HG02973 (cell line): ENCODE data around the gene NR2F1-AS1.
"Not testable (repeated sequence)": the region's sequence is repeated elsewhere in the genome, so short reads cannot be mapped to it uniquely, and the experiment has no call there.

Experiments
- ATAC-seq: cut with Tn5 transposase; IDR thresholded peaks from one replicate; pipeline ENCODE4 v1.9.1; 2021; ENCODE audit warnings: moderate library complexity; ENCODE audit not compliant: unreplicated experiment

Gene NR2F1-AS1

DNA sequence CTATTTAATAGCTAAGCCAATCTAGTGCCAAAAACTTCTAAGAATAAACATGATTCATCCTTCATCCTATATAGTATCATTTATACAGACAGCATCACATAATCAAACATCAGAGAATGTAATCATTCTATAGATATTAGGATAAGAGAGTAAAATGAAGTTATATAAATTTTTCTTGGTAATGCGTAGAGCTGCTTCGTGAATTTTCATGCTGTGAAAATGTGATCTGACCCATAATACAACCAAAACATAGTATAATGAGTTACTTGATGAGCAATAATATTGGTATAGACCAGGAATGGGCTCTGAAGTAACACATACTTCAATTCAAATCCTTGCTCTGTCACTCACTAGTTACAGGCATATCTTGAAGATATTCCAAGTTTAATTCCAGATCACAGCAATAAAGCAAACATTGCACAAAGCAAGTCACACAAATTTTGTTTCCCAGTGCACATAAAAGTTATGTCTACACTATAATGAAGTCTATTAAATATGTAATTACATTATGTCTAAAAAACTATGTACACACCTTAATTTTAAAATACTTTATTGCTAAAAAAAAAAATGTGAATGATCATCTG lies 23.9 kb downstream of the NR2F1-AS1 start:
- ATAC-seq = no peak

DNA sequence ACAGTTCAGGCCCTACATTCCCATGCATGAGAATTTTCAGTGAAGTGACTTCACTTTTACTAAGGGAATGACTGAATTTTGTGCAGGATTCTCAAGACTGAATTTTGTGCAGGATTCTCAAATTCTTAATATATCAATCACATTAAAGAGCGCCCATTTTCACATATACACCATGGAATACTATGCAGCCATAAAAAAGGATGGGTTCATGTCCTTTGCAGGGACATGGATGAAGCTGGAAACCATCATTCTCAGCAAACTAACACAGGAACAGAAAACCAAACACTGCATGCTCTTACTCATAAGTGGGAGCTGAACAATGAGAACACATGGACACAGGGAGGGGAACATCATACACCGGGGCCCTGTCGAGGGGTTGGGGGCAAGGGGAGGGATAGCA lies 31.4 kb downstream of the NR2F1-AS1 start:
- not testable (repeated sequence) for ATAC-seq

DNA sequence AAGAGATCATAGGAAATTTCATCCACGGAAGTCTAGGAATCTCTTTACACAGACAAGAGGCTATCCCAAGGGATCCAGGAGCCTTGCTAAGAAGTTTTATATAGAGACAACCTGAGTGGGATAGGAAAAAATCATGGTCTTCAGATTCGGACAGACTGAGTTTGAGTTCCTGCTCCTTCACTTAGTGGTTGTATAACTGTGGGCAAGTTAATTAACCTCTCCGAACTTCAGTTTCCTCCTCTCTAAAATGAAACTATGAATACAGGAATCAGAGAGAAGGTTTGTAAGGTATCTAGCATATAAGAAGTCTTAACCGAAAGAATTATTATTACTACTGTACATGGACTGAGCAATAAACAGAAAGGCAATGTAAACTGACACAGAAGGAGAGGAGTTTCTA lies 35.1 kb downstream of the NR2F1-AS1 start:
- ATAC-seq = no peak

DNA sequence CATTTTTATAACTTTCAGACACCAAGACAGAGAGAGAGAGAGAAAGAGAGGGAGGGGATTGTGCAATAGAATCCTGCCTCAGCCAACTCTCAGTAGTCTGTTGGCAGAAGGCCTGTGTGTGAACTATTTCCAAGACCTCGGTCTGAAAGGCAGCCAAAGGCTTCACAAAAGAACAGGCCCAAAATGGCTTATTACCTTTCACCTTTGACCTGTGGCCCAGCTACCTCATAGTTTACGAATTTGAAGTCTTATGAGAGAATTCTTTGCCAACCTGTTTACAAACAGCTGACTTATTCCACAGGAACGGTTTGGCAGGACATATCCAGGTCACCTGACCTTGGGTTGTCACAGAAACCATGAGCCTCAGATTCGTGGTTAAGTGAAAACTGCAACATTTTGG lies 48.6 kb downstream of the NR2F1-AS1 start:
- ATAC-seq = no peak

DNA sequence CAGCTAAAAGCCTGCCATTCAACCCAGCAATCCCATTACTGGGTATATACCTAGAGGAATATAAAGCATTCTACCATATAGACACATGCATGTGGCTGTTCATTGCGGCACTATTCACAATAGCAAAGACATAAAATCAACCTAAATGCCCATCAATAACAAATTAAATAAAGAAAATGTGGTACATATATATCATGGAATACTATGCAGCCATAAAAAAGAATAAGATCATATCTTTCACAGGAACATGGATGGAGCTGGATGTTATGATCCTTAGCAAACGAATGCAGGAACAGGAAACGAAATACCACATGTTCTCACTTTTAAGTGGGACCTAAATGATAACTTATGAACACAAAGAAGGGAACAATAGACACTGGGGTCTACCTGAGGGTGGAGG lies 59.2 kb downstream of the NR2F1-AS1 start:
- ATAC-seq = not testable (repeated sequence)

DNA sequence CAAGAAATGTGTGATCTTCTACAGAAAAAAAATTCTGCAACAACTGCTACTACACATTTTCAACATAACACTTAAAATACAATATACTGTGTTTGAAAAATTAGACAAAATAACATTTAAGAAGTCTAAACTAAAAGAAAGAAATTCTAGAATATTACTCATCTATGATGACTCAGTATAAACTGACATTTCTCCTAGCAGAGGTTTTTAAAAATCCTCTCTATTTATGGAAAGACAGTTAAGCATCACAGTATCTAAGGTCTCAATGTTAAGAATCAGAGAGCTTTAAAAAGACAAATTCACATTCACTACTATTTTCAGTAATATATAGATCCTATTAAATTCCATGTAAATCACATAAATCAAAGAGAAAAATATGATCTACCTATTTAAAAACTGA lies 61.3 kb downstream of the NR2F1-AS1 start:
- no peak for ATAC-seq

DNA sequence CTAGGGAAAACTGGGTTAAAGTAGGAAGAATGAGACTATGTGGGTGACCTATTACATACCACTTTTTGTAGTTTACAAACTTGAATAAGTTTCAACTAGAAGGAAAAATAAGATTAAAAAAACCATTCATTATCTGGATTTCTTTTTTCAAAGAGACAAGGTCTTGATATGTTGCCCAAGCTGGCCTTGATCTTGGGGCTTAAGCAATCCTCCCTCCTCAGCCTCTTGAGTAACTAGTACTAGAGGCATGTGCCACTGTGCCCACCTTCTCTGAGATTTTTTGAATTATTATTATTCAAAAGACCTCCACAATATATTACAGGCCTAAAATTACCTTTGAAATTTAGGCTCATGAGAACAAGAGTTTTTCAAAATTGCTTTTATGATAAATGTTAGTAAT lies 63.2 kb downstream of the NR2F1-AS1 start:
- ATAC-seq = no peak

DNA sequence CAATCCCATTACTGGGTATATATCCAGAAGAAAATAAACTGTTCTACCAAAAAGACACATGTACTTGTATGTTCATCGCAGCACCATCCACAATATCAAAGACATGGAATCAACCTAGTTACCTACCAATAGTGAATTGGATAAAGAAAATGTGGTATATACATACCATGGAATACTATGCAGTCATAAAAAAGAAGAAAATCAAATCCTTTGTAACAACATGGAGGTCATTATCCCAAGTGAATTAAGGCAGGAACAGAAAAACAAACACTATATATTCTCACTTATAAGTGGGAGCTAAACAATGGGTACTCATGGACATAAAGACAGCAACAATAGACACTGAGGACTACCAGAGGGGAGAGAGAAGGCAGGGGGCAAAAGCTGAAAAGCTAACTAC lies 67.7 kb downstream of the NR2F1-AS1 start:
- no peak for ATAC-seq

DNA sequence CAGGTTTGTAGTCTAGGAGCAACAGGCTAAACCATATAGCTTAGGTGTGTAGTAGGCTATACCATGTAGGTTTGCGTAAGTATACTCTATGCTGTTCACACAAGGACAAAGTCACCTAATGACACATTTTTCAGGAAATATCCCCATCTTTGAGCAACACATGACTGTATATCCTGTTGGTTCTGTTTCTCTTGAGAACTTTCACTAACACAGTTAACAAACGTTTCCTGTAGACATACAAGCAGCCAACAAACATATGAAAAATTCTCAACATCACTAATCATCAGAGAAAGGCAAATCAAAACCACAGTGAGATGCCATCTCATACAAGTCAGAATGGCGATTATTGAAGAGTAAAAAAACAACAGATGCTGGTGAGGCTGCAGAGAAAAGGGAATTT lies 68.2 kb downstream of the NR2F1-AS1 start:
- ATAC-seq = no peak

DNA sequence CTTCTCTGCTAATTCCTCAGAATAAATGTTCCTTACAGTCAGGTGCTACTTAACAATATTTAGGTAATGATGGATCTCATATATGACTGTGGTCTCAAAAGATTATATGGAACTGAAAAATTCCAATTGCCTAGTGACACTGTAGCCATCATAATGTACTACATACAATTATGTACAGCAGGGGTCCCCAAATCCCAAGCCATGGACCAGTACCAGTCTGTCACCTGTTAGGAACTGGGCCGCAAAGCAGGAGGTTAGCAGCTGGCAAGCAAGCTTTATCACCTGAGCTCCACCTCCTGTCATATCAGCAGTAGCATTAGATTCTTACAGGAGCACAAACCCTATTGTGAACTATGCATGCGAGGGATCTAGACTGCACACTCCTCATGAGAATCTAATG lies 69.6 kb downstream of the NR2F1-AS1 start:
- ATAC-seq = no peak

DNA sequence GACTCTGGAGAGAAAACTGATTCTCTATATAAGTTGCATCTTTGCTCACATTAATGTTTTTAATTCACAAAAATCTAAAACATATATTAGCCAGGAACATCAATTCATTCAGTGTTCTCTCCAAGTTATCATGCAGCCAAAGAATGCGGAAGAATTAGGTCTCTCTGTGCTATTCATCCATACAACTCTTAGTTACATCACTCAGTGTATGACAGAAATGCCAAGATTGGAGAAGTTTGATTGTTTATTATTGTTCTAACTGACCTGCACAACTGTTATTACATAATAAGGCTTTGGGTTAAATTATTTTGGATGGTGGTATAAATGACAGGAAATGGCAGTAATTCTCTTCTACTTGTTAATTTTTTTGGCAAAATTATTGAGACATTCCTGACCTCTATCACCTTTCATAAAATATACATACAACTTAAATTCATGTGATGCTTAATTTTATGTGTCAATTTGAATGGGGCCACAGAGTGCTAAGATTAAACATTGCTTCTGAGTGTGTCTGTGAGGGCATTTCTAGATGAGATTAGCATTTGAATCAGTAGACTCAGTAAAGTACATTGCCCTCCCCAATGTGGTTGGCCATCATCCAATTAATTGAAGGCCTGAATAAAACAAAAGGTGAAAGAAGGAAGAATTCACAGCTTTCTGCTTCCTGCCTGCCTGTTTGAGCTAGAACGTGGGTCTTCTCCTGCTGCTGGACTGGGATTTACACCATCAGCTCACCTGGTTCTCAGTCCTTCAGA lies 70.2 kb downstream of the NR2F1-AS1 start:
- no peak for ATAC-seq

DNA sequence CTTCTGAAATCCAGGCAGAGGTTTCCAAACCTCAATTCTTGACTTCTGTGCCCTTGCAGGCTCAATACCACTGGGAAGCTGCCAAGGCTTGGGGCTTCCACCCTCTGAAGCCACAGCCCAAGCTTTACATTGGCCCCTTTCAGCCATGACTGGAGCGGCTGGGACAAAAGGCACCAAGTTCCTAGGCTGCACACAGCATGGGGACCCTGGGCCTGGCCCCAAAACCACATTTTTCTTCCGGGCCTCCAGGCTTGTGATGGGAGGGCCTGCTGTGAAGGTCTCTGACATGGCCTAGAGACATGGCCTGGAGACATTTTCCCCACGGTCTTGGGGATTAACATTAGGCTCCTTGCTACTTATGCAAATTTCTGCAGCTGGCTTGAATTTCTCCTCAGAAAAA lies 75.5 kb downstream of the NR2F1-AS1 start:
- ATAC-seq = not testable (repeated sequence)

DNA sequence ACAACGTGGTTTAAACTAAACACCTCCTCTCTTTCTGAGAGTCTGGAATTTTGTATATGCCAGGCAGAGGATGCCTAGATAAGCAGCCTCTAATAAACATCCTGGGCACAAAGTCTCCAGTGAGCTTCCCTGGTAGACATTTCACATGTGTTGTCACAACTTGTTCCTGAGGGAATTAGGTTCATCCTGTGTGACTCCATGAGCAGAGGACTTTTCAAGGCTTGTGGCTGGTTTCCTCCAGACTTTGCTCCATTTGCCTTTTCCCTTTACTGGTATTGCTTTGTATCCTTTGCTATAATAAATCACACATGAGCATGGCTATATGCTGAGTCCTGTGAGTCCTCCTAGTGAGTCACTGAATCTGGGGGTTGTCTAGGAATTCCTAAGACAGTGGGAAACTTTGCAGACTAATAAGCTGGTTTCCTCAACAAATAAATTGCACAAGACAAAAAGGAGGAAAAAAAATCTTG lies 77.4 kb downstream of the NR2F1-AS1 start:
- no peak for ATAC-seq

DNA sequence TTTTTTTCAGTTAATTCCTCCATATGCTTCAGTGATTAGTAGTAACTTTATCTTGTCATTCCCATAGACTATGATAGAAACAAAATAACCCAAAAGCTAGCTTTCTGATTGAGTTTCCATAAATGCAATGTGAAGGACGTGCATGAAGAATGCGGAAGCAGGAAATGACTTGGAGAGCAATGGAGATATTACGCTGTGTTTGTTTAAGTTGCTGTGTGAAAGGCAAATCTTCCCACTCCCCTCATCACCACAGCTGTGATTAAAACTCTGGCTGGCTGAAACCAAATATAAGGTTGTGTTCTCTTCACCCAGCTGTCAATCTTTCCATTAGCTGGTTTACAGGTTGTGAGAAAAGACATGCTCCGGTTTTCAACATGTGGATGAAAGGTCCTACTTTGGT lies 83.9 kb downstream of the NR2F1-AS1 start:
- ATAC-seq = no peak

DNA sequence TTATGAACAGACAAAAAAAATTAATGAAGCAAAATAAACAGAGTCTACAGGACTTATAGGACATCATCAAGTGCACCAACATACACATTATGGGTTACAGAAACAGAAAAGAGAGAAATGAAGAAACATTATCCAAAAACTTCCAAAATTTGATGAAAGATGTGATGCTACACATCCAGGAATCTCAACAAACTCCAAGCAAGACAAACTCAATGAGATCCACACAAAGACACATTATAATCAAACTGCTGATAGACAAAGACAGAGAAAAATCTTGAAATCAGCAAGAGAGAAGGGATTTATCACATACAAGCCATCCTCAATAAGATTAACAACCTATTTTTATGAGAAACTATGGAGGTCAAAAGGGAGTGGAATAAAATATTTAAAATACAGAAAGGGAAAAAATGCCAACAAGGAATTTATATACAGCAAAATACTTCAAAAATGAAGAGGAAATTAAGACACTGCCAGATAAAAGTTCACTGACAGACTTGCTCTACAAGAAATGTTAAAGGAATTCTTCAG lies 101.0 kb downstream of the NR2F1-AS1 start:
- ATAC-seq = no peak

DNA sequence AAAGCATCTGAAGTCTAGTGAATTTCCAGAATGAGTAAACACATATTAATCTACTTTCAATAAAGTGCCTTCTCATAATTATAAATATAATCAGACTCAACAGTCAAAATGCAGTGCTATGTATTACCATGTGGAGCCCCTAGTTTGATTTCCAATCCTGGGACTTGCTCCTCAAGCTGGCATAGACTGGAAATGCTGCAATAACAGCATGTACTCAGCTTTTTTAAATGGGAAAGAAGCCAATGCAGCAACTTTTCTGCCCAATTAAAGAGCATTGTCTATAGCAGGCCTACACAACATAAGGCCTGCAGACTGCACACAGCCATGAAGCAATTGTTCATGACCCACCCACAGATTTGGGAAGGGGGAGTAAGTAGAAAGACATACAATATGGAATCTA lies 103.2 kb downstream of the NR2F1-AS1 start:
- no peak for ATAC-seq

DNA sequence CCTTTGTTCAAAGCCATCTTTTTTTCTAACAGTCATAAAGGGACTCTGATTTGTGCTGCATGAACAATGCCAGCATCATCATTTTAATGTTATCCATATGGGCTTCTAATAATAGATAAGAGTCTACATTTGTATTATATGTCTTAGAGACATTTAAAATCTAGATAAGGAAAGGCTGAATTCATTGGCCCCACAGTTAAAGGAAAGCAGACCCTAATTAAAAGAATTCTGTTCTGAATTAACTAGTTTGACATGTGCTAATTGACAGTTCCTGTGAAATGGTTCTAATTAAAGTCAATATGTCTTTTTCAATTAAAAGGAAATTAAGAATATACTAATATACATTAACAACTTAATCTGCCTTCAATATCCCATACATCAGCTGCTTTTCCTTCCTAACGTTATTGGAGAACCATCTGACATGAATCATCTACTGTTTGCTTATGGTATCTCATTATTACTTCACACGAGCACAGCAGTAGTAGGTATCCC lies 104.7 kb downstream of the NR2F1-AS1 start:
- ATAC-seq = no peak

DNA sequence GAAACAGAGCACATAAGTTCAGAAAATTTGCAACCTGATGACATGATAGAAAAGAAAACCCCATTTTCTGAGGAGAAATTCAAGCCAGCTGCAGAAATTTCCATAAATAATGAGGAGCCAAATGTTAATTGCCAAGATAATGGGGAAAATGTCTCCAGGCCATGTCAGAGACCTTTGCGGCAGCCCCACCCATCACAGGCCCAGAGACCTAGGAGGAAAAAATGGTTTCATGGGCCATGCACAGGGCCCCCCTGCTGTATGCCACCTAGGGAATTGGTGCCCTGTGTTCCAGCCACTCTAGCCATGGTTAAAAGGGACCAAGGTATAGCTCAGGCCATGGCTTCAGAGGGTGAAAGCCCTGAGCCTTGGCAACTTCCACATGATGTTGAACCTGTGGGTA lies 118.1 kb downstream of the NR2F1-AS1 start:
- no peak for ATAC-seq

DNA sequence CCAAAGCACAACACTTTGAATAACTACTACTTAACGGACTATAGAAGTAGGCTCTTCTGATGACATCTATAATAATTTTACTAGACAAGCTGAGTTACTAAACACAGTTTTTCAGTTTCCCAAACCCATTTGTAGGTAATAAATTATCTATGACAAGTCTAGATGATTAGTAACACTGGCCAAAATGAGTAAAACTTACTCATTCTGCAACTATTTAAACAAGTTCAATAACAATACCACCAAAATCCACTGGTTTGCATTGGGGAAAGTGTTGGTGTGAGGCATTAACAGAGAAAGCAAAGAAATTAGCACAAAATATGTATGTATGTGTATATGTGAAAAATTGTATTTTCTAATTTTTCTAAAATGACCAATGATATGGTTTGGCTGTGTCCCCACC lies 119.3 kb downstream of the NR2F1-AS1 start:
- no peak for ATAC-seq

DNA sequence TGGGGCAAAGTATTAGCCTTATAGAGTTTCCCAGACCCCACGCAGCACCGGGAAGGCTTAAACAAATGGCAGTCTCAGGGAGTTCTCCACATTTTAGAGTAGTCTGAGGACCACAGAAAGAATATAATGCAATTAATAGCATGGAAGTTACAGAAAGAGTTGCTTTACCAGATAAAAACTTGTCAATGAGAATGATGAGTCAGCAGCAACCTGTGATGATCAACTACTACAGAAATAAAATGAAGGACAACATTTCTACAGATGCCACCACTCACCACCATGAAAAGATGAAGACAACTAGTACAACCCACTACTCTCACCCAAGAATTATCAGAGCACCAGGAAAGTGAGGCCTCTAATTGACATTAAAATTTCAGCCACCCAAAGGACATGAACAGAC lies 120.7 kb downstream of the NR2F1-AS1 start:
- ATAC-seq = no peak

DNA sequence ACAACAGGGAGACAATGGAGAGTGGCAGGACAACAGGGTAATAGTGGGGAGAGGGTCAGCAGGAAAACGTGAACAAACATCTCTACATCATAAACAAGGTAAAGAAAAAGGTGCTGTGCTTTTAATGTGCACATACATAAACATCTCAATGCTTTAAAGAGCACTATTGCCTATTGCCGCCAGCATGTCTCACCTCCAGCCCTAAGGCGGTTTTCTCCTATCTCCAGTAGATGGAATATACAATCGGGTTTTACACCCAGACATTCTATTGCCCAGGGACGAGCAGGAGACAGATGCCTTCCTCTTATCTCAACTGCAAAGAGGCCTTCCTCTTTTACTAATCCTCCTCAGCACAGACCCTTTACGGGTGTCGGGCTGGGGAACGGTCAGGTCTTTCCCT lies 124.2 kb downstream of the NR2F1-AS1 start:
- ATAC-seq = not testable (repeated sequence)

DNA sequence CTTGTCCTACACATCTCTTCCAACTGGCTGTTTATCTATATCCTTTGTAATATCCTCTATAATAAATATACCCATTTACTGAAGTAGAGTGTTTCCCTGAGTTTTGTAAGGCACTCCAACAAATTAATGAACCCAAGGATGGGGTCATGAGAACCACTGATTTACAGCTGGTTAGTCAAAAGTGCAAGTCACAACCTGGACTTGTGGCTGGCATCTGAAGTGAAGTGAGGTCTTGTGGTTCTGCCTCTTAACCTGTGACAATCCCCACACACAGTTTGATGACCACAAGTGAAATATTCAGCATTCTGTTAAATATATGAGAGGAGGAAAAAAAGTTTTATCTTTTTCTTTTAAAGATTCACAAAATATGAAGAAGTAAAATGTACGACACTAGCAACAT lies 126.1 kb downstream of the NR2F1-AS1 start:
- ATAC-seq = no peak
